CD8-positive, alpha-beta memory T cell (primary cell): ENCODE results near the gene VIPR2. TPM values are rescaled to one million over a fixed set of nuclear protein-coding genes. Genes with fewer than 3 reads are reported as not detected.

Experiments
- CTCF ChIA-PET: fragments of 350-600 bp; sonication (Branson Sonifier 250); formaldehyde crosslinking; loops from one replicate; lab custom pipeline; 2021; ENCODE audit warnings: antibody characterized with exemption; lab: Charles Lee
- POLR2A ChIA-PET: fragments of 350-600 bp; sonication (Branson Sonifier 250); formaldehyde crosslinking; loops from one replicate; lab custom pipeline; 2021; ENCODE audit warnings: antibody characterized with exemption; lab: Charles Lee
- DNase-seq, 5 donors: peaks; one replicate each; pipeline versions ENCODE4 v3.0.0 to v3.0.0-alpha.2; 2020 to 2022; ENCODE audit warnings: mixed read lengths in 1 of 5
- H3K27ac ChIP-seq: one replicate; pipeline ENCODE4 v1.7.0; 2013; ENCODE audit warnings: low read depth, mild to moderate bottlenecking, low read length, moderate library complexity
- H3K27me3 ChIP-seq: 2 replicates; pipeline ENCODE4 v1.7.0; 2013; ENCODE audit warnings: low read length, mild to moderate bottlenecking; ENCODE audit not compliant: insufficient read depth, poor library complexity, severe bottlenecking
- H3K36me3 ChIP-seq: 2 replicates; pipeline ENCODE4 v1.7.0; 2013; ENCODE audit warnings: mild to moderate bottlenecking, low read length, moderate library complexity; ENCODE audit not compliant: insufficient read depth
- H3K4me1 ChIP-seq: 2 replicates; pipeline ENCODE4 v1.7.0; 2013; ENCODE audit warnings: mild to moderate bottlenecking, low read length, moderate library complexity; ENCODE audit not compliant: insufficient read depth
- H3K4me3 ChIP-seq: 2 replicates; pipeline ENCODE4 v1.7.0; 2013; ENCODE audit warnings: mild to moderate bottlenecking, low read length
- H3K9me3 ChIP-seq: 2 replicates; pipeline ENCODE4 v1.7.0; 2013; ENCODE audit warnings: mild to moderate bottlenecking, low read length
- H3K27ac Mint-ChIP-seq, 8 donors: one replicate each; pipeline ENCODE4 v1.8.0; 2020 to 2021; ENCODE audit warnings: mixed read lengths in 8 of 8, mild to moderate bottlenecking in 6 of 8, inconsistent platforms in 3 of 8, moderate library complexity in 3 of 8
- H3K27me3 Mint-ChIP-seq, 2 donors: one replicate each; pipeline ENCODE4 v1.8.0; 2020 to 2021; ENCODE audit warnings: mixed read lengths in 2 of 2, mild to moderate bottlenecking in 1 of 2, moderate library complexity in 1 of 2
- H3K36me3 Mint-ChIP-seq, 3 donors: one replicate each; pipeline ENCODE4 v1.8.0; 2020 to 2021; ENCODE audit warnings: mixed read lengths in 3 of 3, inconsistent platforms in 1 of 3, mild to moderate bottlenecking in 1 of 3
- H3K4me1 Mint-ChIP-seq, 3 donors: one replicate each; pipeline ENCODE4 v1.8.0; 2020 to 2021; ENCODE audit warnings: mixed read lengths in 3 of 3, inconsistent platforms in 1 of 3, mild to moderate bottlenecking in 1 of 3
- H3K4me3 Mint-ChIP-seq, 7 donors: one replicate each; pipeline ENCODE4 v1.8.0; 2020 to 2021; ENCODE audit warnings: mixed read lengths in 7 of 7, mild to moderate bottlenecking in 6 of 7, moderate library complexity in 4 of 7, inconsistent platforms in 2 of 7
- H3K9me3 Mint-ChIP-seq, 5 donors: one replicate each; pipeline ENCODE4 v1.8.0; 2020 to 2022; ENCODE audit warnings: mixed read lengths in 5 of 5, mild to moderate bottlenecking in 3 of 5, moderate library complexity in 2 of 5, inconsistent platforms in 1 of 5
- polyA plus RNA-seq: library from polyadenylated mRNA; unstranded; fragments of 300-500 nt; fragmentation: Illumina TruSeq; gene quantifications from one replicate; pipeline ENCODE4 v1.2.3, GENCODE V29; 2021
- total RNA-seq, 2 experiments: library from RNA; stranded (reverse); gene quantifications; one replicate each; pipeline ENCODE4 v1.2.3, GENCODE V29; 2021

Gene VIPR2
- total and polyA plus RNA-seq, 3 experiments from 2014 or later = 0.15 to 0.61 (median 0.31) TPM

DNA sequence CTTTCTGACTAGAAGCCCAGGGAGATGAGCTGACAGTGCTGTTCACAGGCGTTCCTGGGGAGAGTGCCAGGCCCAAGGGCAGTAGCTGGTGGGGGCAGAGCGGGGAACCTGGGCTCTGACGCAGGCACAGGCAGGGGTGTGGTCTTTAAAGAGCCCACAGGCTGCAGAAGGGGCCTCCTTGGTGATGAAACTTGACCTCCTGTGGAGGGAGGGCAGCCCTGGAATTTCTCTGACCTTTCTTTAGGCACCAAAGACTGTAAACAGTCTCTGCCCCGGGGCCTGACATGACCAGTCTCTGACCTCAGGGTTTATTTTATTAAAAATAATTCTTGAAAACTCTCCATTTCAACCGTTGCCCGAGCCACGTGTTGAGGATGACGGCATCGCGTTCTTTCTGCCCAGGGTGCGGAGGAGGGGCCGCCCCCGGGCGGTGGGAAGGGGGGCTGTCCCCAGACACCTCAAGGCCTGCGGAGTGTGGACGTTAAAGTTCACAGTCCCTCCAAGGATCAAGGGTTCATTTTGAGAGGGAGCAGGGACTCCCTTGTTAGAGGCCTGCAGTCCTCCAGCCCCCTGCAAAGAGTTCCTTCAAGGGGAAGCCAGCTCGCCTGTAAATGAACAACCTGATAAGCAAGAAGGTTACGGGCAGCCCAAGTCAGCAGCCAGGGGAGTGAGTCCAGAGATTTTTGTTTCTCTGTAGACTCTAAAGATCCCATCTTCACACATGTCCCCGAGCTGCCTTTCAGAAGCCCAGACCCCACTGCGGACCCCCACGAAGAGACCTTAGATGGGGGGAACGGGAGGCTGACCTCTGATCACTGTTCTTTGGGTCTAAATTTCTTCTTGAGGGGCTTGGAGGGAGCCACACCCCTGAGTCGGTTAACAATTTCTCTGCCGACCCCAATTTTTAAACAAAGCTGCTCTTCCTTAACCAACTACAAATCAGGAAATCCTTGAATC, 128.9 kb downstream of the VIPR2 start:
- Mint-ChIP-seq H3K27me3 (peaks cover 6 to 18% of the 10 kb centered on the region in 2 donors), H3K36me3 (peaks cover 0 to 4% (median 0%) of the 10 kb centered on the region in 3 donors), H3K27ac (peak overlapping the region in 1 of 8 donors; percentile 49), H3K4me3 (no peak overlapping the region), H3K4me1 (peaks cover 0 to 2% (median 0%) of the 10 kb centered on the region in 3 donors), H3K9me3 (peaks cover 0 to 3% (median 0%) of the 10 kb centered on the region in 5 donors)
- Histone ChIP-seq H3K27ac (no peak overlapping the region), H3K4me1 (no peaks in the 10 kb centered on the region), H3K9me3 (no peaks in the 10 kb centered on the region), H3K4me3 (no peak overlapping the region), H3K27me3 (no peaks in the 10 kb centered on the region), H3K36me3 (no peaks in the 10 kb centered on the region)
- peak in 1 of 5 donors; percentile 8 for DNase-seq
- ChIA-PET POLR2A (no interaction called here), CTCF (no interaction called here)

- H3K27me3 Mint-ChIP-seq = peaks cover 3 to 20% of the 10 kb centered on the region in 2 donors
- DNase-seq = no peak
- no peaks in the 10 kb centered on the region for H3K27me3 ChIP-seq
- no peak overlapping the region for H3K4me3 Mint-ChIP-seq
- no peaks in the 10 kb centered on the region for H3K9me3 Mint-ChIP-seq
- H3K27ac ChIP-seq = no peak overlapping the region
- H3K4me1 Mint-ChIP-seq = peaks cover 0 to 2% (median 0%) of the 10 kb centered on the region in 3 donors
- H3K9me3 ChIP-seq = no peaks in the 10 kb centered on the region
- H3K4me1 ChIP-seq = no peaks in the 10 kb centered on the region
- peaks cover 0 to 4% (median 0%) of the 10 kb centered on the region in 3 donors for H3K36me3 Mint-ChIP-seq
- no peak overlapping the region for H3K4me3 ChIP-seq
- ChIA-PET POLR2A (no interaction called here), CTCF (no interaction called here)
- no peak overlapping the region for H3K27ac Mint-ChIP-seq
- no peaks in the 10 kb centered on the region for H3K36me3 ChIP-seq
These were observed 129.6 kb downstream of the VIPR2 start for GRCh38 chr7:159015081-159015453.

- Mint-ChIP-seq H3K36me3 (peaks cover 0 to 4% (median 0%) of the 10 kb centered on the region in 3 donors), H3K4me1 (peaks cover 0 to 2% (median 0%) of the 10 kb centered on the region in 3 donors), H3K4me3 (no peak overlapping the region), H3K27me3 (peaks cover 3 to 19% of the 10 kb centered on the region in 2 donors), H3K27ac (no peak overlapping the region), H3K9me3 (no peaks in the 10 kb centered on the region)
- Histone ChIP-seq H3K27ac (no peak overlapping the region), H3K9me3 (no peaks in the 10 kb centered on the region), H3K36me3 (no peaks in the 10 kb centered on the region), H3K27me3 (no peaks in the 10 kb centered on the region), H3K4me3 (no peak overlapping the region), H3K4me1 (no peaks in the 10 kb centered on the region)
- POLR2A ChIA-PET = no interaction called here
- CTCF ChIA-PET = no interaction called here
- DNase-seq = no peak
These were observed 130.2 kb downstream of the VIPR2 start for GRCh38 chr7:159014297-159015062.

- peak in 1 of 5 donors; percentile 27 for DNase-seq
- H3K36me3 Mint-ChIP-seq = peaks cover 0 to under 1% (median 0%) of the 10 kb centered on the region in 3 donors
- Histone ChIP-seq H3K9me3 (no peaks in the 10 kb centered on the region), H3K27ac (no peak overlapping the region), H3K27me3 (no peaks in the 10 kb centered on the region), H3K4me3 (no peak overlapping the region), H3K36me3 (no peaks in the 10 kb centered on the region), H3K4me1 (no peaks in the 10 kb centered on the region)
- CTCF ChIA-PET = no interaction called here
- peaks cover 3 to 14% of the 10 kb centered on the region in 2 donors for H3K27me3 Mint-ChIP-seq
- H3K27ac Mint-ChIP-seq = no peak overlapping the region
- POLR2A ChIA-PET = no interaction called here
- H3K4me3 Mint-ChIP-seq = no peak overlapping the region
- peaks cover 0 to 2% (median 0%) of the 10 kb centered on the region in 3 donors for H3K4me1 Mint-ChIP-seq
- no peaks in the 10 kb centered on the region for H3K9me3 Mint-ChIP-seq
These were observed 130.8 kb downstream of the VIPR2 start for GRCh38 chr7:159013825-159014289.

- no peak overlapping the region for H3K27ac ChIP-seq
- no peak overlapping the region for H3K4me3 Mint-ChIP-seq
- H3K27me3 ChIP-seq = no peaks in the 10 kb centered on the region
- CTCF ChIA-PET = no interaction called here
- POLR2A ChIA-PET = no interaction called here
- no peaks in the 10 kb centered on the region for H3K36me3 Mint-ChIP-seq
- H3K27me3 Mint-ChIP-seq = peaks cover 3 to 14% of the 10 kb centered on the region in 2 donors
- no peaks in the 10 kb centered on the region for H3K4me1 ChIP-seq
- no peak overlapping the region for H3K27ac Mint-ChIP-seq
- H3K4me3 ChIP-seq = no peak overlapping the region
- H3K36me3 ChIP-seq = no peaks in the 10 kb centered on the region
- no peak for DNase-seq
- H3K9me3 ChIP-seq = no peaks in the 10 kb centered on the region
- H3K9me3 Mint-ChIP-seq = no peaks in the 10 kb centered on the region
- peaks cover 0 to 2% (median 0%) of the 10 kb centered on the region in 3 donors for H3K4me1 Mint-ChIP-seq
These were observed 131.4 kb downstream of the VIPR2 start for GRCh38 chr7:159013181-159013690.

DNA sequence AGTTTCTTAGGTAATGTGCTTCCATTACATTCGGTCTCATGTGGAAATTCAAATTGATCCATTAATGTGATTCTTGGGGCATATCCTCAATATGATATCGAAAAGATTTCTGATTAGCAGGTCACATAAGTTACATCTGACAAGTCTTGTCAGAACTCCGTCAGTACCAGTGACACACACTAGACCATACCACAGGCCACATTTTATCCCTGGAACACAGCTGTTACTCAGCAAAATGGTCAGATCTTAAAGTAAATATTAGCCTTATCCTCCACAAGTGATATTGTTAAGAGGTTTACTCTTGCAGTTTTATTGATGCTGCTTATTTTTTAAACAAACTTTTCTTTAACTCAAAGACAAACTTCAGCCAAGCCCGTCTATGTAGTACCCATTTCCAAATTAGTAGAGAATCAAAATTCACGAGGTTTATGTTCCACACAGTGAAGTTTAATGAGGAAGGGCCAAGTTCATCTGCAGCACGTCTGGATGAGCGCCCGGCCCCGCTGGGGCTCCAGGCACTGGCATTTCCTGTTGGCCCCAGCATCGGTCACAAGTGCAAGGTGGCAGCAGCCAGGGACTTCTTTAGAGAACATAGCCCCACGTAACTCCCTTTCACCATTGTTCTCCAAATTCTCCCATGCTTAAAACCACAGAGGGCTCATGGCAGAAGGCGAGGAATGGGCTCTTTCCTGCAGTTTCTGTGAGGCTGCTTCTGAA, 132.2 kb downstream of the VIPR2 start:
- Histone ChIP-seq H3K27ac (no peak overlapping the region), H3K4me3 (no peak overlapping the region), H3K36me3 (no peaks in the 10 kb centered on the region), H3K4me1 (no peaks in the 10 kb centered on the region), H3K27me3 (no peaks in the 10 kb centered on the region), H3K9me3 (no peaks in the 10 kb centered on the region)
- H3K27me3 Mint-ChIP-seq = peaks cover 3 to 14% of the 10 kb centered on the region in 2 donors
- DNase-seq = no peak
- ChIA-PET POLR2A (no interaction called here), CTCF (no interaction called here)
- H3K27ac Mint-ChIP-seq = no peak overlapping the region
- H3K9me3 Mint-ChIP-seq = no peaks in the 10 kb centered on the region
- H3K36me3 Mint-ChIP-seq = no peaks in the 10 kb centered on the region
- no peaks in the 10 kb centered on the region for H3K4me1 Mint-ChIP-seq
- no peak overlapping the region for H3K4me3 Mint-ChIP-seq

- Mint-ChIP-seq H3K27me3 (peaks cover 3 to 18% of the 10 kb centered on the region in 2 donors), H3K4me3 (no peak overlapping the region), H3K27ac (no peak overlapping the region), H3K4me1 (no peaks in the 10 kb centered on the region), H3K36me3 (no peaks in the 10 kb centered on the region), H3K9me3 (no peaks in the 10 kb centered on the region)
- POLR2A ChIA-PET = no interaction called here
- H3K36me3 ChIP-seq = no peaks in the 10 kb centered on the region
- no peaks in the 10 kb centered on the region for H3K9me3 ChIP-seq
- CTCF ChIA-PET = no interaction called here
- no peak for DNase-seq
- H3K27me3 ChIP-seq = no peaks in the 10 kb centered on the region
- no peaks in the 10 kb centered on the region for H3K4me1 ChIP-seq
- no peak overlapping the region for H3K4me3 ChIP-seq
- no peak overlapping the region for H3K27ac ChIP-seq
These were observed 133.0 kb downstream of the VIPR2 start for GRCh38 chr7:159011722-159012022.
